Measurements from ENCODE around the gene KRT3. TPM values are rescaled to one million over a fixed set of nuclear protein-coding genes. Genes with fewer than 3 reads are reported as not detected.

The KRT3 gene
- total RNA-seq, 1 donor from 2014 or later: not detected

- Mint-ChIP-seq H3K36me3 (ENCODE audit: low read depth, unreplicated experiment) (no peaks in the 10 kb centered on the region), H3K27me3 (ENCODE audit: unreplicated experiment) (peaks cover 6% of the 10 kb centered on the region), H3K4me1 (ENCODE audit: unreplicated experiment) (no peaks in the 10 kb centered on the region), H3K9me3 (ENCODE audit: unreplicated experiment) (no peaks in the 10 kb centered on the region), H3K4me3 (ENCODE audit: unreplicated experiment) (no peak overlapping the region), H3K27ac (ENCODE audit: unreplicated experiment) (no peak overlapping the region)
- DNase-seq (ENCODE audit: low spot score): no peak
- no peak for TF ChIP-seq CTCF (IDR thresholded peaks at IDR 0.05; ENCODE audit: unreplicated experiment)
These were observed 21.2 kb upstream of the KRT3 start for GRCh38 chr12:52817003-52817698.

- H3K4me1 Mint-ChIP-seq (ENCODE audit: unreplicated experiment): no peaks in the 10 kb centered on the region
- no peak for DNase-seq (ENCODE audit: low spot score)
- no peaks in the 10 kb centered on the region for H3K36me3 Mint-ChIP-seq (ENCODE audit: low read depth, unreplicated experiment)
- TF ChIP-seq CTCF (IDR thresholded peaks at IDR 0.05; ENCODE audit: unreplicated experiment): no peak
- H3K27ac Mint-ChIP-seq (ENCODE audit: unreplicated experiment): no peak overlapping the region
- peaks cover 6% of the 10 kb centered on the region for H3K27me3 Mint-ChIP-seq (ENCODE audit: unreplicated experiment)
- H3K9me3 Mint-ChIP-seq (ENCODE audit: unreplicated experiment): no peaks in the 10 kb centered on the region
- no peak overlapping the region for H3K4me3 Mint-ChIP-seq (ENCODE audit: unreplicated experiment)
These were observed 20.0 kb upstream of the KRT3 start for GRCh38 chr12:52815676-52816588.

- no peaks in the 10 kb centered on the region for H3K4me1 Mint-ChIP-seq (ENCODE audit: unreplicated experiment)
- no peak overlapping the region for H3K27ac Mint-ChIP-seq (ENCODE audit: unreplicated experiment)
- no peak overlapping the region for H3K4me3 Mint-ChIP-seq (ENCODE audit: unreplicated experiment)
- no peak for TF ChIP-seq CTCF (IDR thresholded peaks at IDR 0.05; ENCODE audit: unreplicated experiment)
- H3K9me3 Mint-ChIP-seq (ENCODE audit: unreplicated experiment): no peaks in the 10 kb centered on the region
- DNase-seq (ENCODE audit: low spot score): no peak
- H3K36me3 Mint-ChIP-seq (ENCODE audit: low read depth, unreplicated experiment): no peaks in the 10 kb centered on the region
- peaks cover 3% of the 10 kb centered on the region for H3K27me3 Mint-ChIP-seq (ENCODE audit: unreplicated experiment)
These were observed 19.2 kb upstream of the KRT3 start for GRCh38 chr12:52815161-52815560.

GRCh38 chr12:52814710-52815155, 18.8 kb upstream of the KRT3 start:
- no peak for TF ChIP-seq CTCF (IDR thresholded peaks at IDR 0.05; ENCODE audit: unreplicated experiment)
- H3K4me1 Mint-ChIP-seq (ENCODE audit: unreplicated experiment): no peaks in the 10 kb centered on the region
- H3K27ac Mint-ChIP-seq (ENCODE audit: unreplicated experiment): no peak overlapping the region
- no peaks in the 10 kb centered on the region for H3K9me3 Mint-ChIP-seq (ENCODE audit: unreplicated experiment)
- no peak for DNase-seq (ENCODE audit: low spot score)
- peaks cover 3% of the 10 kb centered on the region for H3K27me3 Mint-ChIP-seq (ENCODE audit: unreplicated experiment)
- H3K4me3 Mint-ChIP-seq (ENCODE audit: unreplicated experiment): no peak overlapping the region
- H3K36me3 Mint-ChIP-seq (ENCODE audit: low read depth, unreplicated experiment): no peaks in the 10 kb centered on the region
